Epidermal melanocyte (primary cell): ENCODE data around the gene SEC61A1.

Experiments used
- DNase-seq: peaks from one replicate; pipeline ENCODE4 v3.0.0; 2011; ENCODE audit warnings: low spot score; ENCODE audit not compliant: insufficient read length

SEC61A1 gene

DNA sequence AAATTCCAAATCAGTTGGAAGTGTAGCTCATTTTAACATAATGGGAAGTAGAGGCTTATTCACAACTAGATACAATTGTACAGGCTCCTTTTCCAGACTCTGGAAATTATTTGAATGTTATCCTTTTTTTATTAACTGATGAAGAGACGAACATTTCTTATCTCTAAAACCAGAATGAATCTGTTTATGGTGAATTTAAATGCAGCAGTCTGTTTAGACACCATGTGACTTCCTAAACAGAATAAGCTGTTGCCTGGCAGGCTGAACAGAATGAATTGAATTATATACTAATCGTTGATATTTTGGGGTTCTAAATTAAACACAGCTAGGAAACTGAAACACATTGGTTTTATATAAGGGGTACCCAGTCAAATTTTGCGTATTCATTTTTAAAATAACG lies 4.0 kb downstream of the SEC61A1 start:
- no peak for DNase-seq

DNA sequence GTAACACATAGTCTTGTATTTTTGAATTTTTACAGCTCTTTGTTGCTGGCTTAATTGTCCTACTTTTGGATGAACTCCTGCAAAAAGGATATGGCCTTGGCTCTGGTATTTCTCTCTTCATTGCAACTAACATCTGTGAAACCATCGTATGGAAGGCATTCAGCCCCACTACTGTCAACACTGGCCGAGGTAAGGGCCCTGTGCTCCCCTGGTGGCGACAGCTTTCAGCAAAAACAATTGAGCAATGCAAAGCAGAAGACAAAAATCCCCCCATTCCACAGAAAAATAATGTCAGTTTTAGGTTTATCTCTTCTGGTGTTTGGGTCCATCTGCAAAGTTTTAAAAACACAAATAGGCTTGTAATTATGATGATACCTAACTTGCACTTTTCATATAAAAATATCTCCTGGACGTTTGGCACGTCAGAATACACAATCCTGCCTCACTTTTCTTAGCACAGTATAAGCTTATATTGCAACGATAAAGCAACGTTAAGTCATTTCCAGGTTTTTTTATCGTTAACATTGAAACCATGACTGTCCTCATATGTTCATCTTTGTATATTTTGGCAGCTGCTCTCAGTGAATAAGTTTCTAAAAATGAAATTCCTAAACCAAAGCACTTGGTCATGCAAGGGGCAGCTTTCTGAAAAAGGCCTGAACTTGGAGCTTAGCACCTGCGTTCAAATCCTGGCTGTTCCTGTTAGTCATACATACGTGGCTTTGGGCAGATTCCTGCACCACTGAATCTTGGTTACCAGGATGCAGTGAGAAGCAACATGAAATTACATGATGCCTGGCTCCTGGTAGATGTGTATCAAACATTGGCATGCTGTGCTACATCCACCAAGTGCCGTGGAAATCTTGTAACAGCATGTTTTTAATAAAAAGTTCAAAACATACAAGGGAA lies 8.5 kb downstream of the SEC61A1 start:
- no peak for DNase-seq

DNA sequence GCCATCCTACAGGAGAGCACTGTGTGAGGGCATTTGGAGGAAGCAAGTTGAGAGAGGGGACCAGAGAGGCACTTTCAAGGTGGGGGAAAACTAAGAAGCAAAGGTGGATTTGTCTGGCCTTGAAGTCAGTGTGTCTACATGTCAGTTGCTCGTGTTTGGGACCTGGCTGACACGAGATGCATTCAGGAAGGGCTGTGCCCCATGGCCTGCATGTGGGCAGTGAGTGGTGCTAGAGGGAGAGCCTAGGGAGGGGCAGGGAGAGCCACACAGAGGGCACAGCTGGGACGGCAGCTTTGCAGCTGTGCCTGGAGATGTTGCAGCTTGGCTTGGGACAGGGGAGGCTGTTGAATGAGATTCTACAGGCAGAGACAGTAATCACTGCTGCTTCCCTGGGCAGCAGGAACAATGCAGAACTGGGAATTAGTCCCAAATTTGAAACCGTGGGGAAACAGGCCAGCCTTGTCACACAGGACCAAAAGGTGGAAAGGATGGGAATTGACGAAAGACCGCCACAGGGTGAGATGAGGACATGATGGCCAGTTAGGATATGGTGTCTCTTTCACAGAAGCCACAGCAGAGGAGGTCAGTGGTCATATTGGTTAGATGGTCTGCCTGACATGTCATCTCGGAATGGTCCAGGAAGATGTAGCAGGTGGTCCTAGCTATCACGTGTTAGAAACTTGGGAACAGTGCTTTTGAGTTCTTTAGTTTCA lies 10.0 kb downstream of the SEC61A1 start:
- no peak for DNase-seq

DNA sequence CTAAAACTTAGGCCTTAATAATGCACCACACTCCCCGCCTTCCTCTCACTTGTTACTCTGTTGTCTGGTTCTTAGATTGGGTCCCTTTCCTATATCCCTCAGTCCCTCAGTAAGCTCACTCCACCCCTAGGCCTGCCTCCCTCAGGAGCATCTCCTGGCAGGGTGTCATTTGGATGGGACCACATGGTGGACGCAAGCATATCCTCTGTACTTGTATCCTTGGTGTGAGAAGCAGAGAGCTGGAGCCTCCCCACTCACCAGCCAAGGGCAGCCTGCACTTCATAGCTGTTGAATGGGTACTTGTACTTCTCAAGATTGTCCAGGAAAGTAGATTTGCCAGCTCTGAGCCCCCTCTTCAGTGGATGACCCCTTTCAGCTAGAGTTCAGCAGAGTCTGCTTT lies 11.6 kb downstream of the SEC61A1 start:
- DNase-seq, result no peak

DNA sequence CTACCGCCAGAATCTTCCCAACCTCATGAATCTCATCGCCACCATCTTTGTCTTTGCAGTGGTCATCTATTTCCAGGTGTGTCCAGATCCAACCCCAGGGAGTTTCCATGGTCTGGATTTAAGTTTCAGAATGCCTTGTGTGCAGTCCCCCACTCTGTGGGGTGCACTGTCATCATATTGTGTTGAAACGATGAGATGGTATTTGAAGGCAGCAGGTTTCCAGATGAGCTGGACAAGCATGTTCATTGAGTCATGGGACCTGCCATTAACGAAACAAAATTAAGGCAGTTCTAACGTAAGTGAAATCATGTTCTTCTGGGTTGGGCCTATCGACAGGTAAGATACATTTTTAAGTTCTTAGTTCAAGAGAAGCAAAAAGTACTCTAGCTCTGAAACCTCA lies 12.7 kb downstream of the SEC61A1 start:
- no peak for DNase-seq

DNA sequence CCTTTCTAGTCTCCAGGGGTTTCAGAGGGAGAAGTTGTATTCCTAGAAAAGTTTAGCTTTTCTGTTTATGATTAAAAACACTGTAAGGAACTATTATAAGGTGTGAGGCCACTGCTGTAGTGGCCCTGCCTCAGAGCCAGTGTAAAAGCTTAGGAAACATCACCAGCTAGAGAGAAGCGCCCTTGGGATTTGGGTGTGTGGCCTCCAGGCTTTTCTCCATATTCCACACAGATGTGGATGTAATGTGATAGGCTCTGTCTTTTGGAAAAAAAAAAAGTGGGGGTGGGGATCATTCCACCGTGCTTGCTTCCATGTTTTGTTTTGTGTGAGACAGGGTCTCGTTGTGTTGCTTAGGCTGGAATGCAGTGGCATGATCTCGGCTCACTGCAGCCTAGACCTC lies 13.9 kb downstream of the SEC61A1 start:
- no peak for DNase-seq

DNA sequence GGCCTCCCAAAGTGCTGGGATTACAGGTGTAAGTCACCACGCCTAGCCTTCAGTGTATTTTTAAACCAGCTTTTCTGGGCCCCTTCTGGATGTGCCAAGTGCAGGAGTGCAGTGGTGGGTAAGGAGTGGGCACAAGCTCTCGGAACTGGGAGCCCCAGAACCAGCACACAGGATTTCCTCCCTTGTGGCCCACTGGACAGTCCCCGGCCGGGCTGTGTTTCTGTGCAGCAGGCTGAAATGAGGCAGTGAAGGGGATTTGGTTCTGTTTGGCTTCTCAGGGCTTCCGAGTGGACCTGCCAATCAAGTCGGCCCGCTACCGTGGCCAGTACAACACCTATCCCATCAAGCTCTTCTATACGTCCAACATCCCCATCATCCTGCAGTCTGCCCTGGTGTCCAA lies 14.4 kb downstream of the SEC61A1 start:
- no peak for DNase-seq

DNA sequence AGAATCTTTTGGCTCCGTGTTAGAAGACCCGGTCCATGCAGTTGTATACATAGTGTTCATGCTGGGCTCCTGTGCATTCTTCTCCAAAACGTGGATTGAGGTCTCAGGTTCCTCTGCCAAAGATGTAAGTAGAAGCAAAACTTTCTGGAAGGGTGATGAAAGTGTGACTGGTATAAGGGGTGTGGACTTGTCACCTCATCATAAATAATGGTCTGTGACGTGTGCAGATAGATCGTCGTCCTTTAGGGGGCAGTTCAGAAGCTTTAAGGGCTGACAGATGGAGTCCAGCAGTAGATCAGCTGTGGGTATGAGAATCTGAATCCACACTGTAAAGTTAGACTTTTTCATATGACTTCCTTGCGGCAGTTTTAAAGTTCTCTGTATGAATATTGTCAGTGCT lies 15.3 kb downstream of the SEC61A1 start:
- no peak for DNase-seq

DNA sequence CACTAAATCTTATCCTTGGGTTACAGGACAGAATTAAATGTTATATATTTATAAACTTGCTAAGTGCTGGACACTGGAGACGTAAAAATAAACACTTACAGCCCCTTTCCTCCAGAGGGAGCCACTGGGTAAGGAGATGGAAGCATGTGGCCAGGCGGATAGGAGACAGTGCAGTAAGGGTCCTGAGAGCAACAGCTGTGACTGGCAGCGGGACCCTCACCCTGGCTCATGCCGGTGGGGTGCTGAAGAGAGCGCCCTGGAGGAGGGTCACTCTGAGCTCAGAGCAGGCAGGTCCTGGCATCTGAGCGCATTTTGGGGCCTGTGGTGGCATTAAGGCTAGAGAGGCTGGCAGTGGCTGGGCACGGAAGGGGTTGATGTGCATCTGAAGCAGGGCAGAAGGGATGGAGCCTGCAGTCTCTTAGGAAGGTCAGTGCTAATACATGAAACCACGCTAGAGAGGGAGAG lies 16.0 kb downstream of the SEC61A1 start:
- DNase-seq, result no peak

DNA sequence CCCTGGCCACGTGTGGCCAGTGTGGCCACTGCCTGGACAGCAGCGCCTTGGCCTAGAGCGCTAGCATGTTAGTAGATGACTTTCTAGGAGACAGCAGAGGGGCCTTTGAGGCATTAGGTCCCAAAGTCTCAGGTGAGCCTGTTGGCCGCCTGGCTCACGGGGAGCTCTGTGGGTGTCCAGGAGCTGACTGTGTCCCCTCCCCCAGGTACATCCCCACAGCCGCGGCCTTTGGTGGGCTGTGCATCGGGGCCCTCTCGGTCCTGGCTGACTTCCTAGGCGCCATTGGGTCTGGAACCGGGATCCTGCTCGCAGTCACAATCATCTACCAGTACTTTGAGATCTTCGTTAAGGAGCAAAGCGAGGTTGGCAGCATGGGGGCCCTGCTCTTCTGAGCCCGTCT lies 17.0 kb downstream of the SEC61A1 start:
- no peak for DNase-seq

DNA sequence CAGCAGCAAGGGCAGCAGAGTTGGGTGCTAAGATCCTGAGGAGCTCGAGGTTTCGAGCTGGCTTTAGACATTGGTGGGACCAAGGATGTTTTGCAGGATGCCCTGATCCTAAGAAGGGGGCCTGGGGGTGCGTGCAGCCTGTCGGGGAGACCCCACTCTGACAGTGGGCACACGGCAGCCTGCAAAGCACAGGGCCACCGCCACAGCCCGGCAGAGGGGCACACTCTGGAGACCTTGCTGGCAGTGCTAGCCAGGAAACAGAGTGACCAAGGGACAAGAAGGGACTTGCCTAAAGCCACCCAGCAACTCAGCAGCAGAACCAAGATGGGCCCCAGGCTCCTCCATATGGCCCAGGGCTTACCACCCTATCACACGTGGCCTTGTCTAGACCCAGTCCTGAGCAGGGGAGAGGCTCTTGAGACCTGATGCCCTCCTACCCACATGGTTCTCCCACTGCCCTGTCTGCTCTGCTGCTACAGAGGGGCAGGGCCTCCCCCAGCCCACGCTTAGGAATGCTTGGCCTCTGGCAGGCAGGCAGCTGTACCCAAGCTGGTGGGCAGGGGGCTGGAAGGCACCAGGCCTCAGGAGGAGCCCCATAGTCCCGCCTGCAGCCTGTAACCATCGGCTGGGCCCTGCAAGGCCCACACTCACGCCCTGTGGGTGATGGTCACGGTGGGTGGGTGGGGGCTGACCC lies 18.8 kb downstream of the SEC61A1 start:
- DNase-seq, result no peak

DNA sequence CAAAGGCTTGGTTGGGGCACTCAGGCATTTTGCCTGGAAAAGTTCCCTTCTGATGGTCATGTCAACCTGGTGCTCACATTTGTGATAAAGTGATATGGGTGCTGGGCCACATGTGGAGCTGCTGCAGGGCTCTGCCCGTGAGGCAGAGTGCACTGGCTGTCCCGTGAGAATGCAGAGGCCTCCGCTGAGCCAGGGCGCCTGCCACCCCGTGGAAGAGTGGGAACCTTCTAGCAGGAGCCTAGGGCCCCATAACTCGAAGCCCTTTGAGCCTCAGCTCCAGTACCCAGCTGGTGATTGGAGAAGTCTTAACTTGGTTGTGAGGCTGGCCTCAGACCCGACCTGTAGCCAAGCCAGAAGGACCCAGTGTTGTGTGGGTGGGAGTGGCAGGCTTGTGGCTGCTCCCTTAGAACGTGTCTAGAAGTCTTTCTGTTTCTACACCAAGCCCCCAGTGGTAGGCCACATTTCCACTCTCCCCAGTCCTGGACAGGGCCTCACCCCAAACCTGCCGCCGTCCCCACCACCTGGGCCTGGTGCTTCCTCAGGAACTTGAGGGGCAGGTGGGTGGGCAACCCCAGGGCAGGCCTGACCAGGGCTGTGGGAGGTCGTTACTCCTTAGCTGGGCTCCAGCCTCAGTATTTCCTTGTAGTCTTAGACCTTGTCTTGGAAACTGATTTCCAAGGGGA lies 19.7 kb downstream of the SEC61A1 start:
- DNase-seq, result no peak

DNA sequence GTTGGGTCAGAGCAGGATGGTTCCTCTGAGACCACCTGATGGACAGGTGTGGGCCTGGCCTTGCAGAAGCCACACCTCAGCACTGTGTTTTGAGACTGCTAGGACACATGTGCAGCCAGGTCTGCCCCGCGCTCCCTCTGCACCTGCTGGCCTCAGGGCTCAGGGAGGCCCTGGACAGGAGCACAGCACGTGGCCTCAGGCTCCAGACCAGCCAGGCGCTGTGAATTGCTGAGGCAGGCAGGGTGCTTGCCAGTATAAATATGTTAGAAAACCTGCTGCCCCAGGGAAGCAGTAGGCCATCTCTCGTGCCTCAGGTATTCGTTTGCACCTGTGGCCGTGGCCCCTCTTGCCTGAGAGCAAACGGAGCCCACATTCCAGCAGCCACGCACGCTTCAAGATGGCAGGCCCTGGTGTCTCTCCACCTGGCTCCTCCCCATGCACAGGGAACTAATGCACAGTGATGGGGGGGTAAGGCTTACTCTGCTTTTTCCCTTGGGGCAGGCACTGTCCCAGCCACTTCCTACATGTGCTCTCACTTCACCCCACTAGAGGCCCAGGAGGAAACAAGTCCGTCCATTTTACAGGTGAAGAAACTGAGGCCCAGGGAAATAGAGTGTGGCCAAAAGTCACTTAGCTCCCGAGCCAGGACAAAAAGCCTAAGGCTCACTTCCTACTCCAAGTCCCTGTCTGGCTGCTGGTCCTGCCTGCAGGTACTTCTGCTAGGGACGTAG lies 20.4 kb downstream of the SEC61A1 start:
- DNase-seq, result no peak

DNA sequence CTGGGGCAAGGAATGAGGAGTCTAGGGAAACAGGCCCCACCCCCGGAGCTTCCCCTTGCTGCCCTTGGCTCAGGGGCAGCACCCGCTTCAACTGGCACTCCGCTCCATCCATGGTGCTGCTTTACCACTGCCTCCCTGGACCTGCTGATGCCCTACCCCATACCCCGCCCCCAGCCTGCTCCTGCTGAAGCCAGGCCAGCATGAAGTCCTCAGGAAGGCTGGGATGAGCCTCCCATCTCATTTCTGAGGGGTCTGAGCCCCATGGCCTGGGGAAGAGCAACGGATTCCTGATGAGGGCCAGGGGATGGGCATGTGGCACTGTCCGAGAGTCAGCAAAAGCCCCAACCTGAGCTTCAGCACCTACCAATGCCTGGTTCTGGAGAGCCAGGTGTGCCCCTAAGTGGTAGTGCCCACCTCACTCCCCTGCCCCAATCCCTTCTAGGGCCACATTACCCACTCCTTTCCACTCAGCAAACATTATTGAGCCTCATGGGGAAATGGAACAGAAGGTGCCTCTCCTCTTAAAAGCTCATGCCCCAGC lies 21.0 kb downstream of the SEC61A1 start:
- DNase-seq, result no peak

DNA sequence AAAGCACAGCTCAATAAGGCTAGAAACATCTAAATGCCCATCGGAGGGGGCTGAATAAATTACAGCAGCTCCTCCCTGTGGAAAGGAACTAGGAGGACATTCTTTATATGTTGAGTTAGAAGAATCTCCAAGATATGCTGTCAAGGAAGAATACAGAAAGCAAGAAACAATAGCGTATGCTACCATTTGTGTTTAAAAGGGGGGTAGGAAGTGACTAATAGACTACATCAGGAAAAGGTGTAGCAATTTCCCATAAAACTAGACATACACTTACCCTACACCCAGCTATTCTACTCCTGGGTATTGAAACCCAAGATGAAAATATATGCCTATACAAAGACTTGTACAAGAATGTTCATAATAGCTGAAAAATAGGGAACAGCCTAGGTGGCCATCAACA lies 21.6 kb downstream of the SEC61A1 start:
- no peak for DNase-seq

DNA sequence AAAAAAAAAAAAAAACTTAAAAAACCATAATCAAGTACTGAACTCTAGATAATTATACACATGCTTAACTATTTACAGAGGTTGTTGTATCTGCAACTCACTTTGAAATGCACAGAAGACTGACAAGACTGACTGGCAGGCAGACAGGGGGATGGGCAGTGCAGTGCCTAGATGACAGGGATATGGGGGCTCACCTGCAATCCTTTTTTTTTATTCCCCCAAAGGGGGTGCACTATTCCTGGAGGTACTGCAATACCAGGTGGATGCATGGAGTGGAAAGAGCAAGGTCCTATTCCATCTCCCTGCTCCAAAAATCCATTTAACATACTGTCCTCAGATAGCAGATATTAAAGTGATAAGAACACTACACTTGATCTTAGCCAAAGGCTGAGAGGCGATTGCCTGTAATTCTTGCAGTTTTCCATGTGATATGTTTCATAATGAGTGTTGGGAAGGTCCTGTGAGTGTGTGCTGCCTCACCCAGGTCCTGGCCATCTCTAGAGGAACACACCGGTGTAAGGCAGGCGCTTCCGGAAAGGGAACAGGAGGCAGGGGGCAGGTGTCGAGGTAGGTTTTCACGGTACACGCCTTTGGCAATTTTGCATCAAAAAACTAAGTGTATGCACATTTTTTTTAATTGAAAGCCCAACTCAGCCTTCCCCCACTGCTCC lies 22.7 kb downstream of the SEC61A1 start:
- DNase-seq, result no peak

DNA sequence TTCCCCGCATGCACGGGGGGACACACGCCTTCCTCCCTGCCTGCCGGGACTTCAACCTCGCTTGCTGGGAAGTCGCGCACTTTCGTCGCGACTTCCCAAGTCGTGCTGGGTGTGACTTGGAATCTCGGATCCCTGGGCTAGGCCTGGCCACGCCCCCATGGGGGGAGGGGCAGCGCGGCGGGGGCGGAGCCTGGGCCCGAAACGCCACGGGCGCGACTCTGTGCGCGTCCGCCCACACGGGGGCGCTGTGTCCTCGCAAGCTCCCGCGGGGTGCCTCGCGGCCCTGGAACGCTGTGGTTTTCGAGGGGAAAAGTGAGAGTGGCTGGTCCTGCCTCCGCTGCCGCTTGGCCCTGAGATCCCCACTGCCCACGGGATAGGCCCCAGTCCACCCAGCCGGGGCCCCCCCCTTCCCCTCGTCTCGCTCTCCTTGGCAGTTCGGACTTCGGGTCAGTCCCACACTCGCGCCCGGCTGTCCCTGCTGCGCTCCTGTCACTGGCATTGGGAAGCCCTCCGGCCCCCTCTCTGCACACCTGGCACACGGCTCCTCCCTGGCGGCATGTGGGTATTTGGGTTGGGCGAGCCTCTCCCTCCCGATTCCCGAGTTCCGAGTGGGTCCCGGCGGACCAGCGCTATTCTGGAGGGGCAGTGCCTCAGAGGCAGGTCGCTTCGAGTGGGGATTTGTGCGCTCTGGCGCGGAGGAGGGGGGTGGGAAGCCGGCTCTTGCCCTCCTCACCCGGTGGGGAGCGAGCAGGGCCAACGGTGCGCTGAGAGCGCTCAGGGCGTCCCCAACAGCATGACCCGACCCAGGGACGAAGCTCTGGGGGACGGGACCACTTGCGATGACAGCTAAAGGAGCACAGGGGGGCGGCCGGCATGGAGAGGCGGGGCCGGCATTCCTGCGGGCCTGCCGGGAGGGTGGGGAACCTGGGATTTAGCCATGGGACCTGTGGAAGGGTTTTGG lies 23.6 kb downstream of the SEC61A1 start:
- peak; percentile 56 for DNase-seq

DNA sequence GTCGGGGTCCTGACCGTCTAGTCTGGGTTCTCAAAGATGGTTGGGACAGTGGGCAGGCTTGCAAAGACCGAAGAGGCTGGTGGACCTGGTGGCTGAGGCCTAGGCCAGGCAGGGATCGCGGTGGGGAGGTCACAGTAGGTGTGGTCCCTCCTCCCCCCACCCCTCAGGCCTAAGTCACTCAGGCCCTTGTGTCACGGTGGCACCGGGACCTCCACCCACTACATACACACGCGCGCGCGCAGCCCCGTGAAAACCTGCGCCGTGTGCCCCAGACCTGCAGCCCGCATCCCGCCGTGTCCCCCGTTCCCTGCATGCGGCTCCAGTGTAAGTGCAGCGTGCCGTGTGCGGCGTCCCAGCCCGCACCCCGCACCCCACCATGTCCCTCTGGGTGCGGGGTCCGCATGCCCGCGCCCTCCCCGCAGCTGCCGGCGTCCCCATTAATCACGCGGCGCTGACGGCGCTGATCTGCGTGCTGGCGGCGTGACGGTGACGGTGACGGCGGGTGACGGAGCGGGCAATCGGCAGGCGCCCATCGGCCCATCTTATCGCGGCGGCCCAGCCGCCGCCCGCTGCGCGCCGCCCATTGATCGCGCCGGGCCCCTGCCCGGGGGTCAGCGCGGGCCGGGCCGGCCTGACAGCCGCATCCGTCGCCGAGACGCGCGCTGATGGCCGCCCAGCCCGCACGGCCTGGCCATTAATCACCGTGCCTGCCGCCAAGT lies 24.4 kb downstream of the SEC61A1 start:
- DNase-seq, result no peak
